ENCODE data around the gene EID3. TPM values are rescaled to one million over a fixed set of nuclear protein-coding genes. Genes with fewer than 3 reads are reported as not detected.

The EID3 gene
- total RNA-seq, 2 donors from 2014 or later = 2.9 to 3.3 TPM

DNA sequence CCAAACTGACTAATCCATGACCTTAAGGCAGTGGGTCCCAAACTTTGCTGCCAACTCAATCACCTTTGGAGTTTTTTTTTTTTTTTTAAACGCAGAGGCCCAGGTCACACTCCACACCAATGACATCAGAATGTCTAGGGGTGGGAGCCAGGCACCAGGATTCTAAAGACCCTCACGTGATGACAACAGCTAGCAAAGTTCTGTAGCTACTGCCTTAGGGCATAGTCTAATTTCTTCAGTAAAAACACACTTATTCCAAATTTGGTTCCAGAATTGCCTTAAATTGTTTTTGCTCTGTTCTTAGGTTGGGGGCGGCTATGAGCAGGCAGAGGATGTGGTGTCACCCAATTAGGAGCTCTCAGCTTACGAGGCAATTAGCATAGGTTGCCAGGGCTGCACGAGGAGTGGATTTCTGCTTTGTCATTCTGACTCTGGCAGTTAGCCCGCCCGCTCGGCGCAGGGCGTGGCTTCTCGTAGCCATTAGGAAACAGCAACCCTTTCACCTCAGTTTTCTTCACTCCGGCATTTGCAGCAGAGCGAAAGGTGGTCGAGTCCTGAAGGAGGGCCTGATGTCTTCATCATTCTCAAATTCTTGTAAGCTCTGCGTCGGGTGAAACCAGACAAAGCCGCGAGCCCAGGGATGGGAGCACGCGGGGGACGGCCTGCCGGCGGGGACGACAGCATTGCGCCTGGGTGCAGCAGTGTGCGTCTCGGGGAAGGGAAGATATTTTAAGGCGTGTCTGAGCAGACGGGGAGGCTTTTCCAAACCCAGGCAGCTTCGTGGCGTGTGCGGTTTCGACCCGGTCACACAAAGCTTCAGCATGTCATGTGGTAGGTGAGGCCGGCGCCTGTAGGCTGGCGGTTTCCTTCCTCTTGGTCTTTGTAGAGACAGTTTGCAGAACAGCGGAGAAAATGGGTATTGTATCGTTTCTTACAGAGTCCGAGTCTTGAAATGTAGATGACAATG is 16.7 kb upstream of the EID3 start:
- peak; percentile 98 for DNase-seq (ENCODE audit: low spot score)
- Histone ChIP-seq H3K9me3 (no peaks in the 10 kb centered on the region), H3K4me1 (peaks cover 0 to 32% of the 10 kb centered on the region in 2 donors), H3K27ac (peak overlapping the region; percentile 92 to 95), H3K4me3 (peak overlapping the region; percentile 69 to 71), H3K27me3 (no peaks in the 10 kb centered on the region), H3K36me3 (peaks cover 37% of the 10 kb centered on the region)
- TF ChIP-seq CTCF (IDR thresholded peaks at IDR 0.05) = no peak

GRCh38 chr12:104288635-104289274 is 14.8 kb upstream of the EID3 start:
- no peaks in the 10 kb centered on the region for H3K9me3 ChIP-seq
- peak overlapping the region; percentile 69 to 71 for H3K4me3 ChIP-seq
- peaks cover 0 to 50% of the 10 kb centered on the region in 2 donors for H3K4me1 ChIP-seq
- H3K27ac ChIP-seq = peak overlapping the region; percentile 92 to 95
- DNase-seq (ENCODE audit: low spot score) = peak; percentile 80
- H3K36me3 ChIP-seq = peaks cover 57% of the 10 kb centered on the region
- H3K27me3 ChIP-seq = no peaks in the 10 kb centered on the region
- TF ChIP-seq CTCF (IDR thresholded peaks at IDR 0.05) = peak in 1 of 2 donors; percentile 22

DNA sequence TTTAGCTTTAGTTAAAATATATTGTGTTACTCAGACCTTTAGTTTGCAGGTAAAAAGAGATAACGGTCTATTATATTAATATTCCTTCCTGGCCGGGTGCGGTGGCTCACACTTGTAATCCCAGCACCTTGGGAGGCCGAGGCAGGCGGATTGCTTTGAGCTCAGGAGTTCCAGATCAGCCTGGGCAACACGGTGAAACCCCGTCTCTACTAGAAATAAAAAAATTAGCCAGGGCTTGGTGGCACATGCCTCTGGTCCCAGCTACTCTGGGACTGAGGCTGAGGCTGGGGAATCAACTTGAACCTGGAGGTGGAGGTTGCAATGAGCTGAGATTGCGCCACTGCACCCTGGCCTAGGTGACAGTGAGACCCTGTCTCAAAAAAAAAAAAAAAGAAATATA is 13.2 kb upstream of the EID3 start:
- Histone ChIP-seq H3K27me3 (no peaks in the 10 kb centered on the region), H3K27ac (peak overlapping the region in 1 of 2 donors; percentile 92), H3K36me3 (peaks cover 70% of the 10 kb centered on the region), H3K4me1 (peaks cover 0 to 63% of the 10 kb centered on the region in 2 donors), H3K4me3 (peak overlapping the region in 1 of 2 donors; percentile 69), H3K9me3 (no peaks in the 10 kb centered on the region)
- TF ChIP-seq CTCF (IDR thresholded peaks at IDR 0.05) = no peak
- no peak for DNase-seq (ENCODE audit: low spot score)

- Histone ChIP-seq H3K36me3 (peaks cover 75% of the 10 kb centered on the region), H3K9me3 (no peaks in the 10 kb centered on the region), H3K4me3 (no peak overlapping the region), H3K27me3 (no peaks in the 10 kb centered on the region), H3K27ac (no peak overlapping the region), H3K4me1 (peaks cover 0 to 63% of the 10 kb centered on the region in 2 donors)
- no peak for TF ChIP-seq CTCF (IDR thresholded peaks at IDR 0.05)
- no peak for DNase-seq (ENCODE audit: low spot score)
Observed at GRCh38 chr12:104290855-104291254, 12.7 kb upstream of the EID3 start.

DNA sequence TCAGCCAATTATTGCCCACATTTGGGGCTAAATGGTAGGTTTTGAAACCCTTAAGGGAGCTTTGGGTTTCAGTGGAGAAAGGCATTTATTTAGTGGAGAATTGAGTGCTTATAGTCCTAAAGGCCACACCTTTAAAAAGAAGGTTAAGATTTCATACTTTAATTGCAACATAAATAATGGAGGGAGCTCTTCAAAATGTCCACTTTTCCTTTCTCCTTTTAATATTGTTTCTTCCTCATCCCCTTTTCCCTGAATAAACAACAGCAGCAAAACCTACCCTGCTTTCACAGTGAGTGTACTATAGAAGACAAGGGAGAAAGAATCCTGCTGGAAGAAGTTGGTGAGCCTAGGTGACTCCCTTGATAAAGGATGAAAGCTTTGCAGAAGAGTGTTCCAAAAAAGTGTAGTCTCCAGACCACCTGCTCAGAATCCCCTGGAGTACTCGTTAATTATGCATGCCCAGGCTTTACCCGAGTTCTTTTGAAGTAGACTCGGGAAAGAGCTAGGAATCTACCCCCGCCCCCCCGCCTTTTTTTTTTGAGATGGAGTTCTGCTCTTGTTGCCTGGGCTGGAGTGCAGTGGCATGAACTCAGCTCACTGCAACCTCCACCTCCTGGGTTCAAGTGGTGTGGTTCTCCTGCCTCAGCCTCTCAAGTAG is 11.5 kb upstream of the EID3 start:
- Histone ChIP-seq H3K4me3 (no peak overlapping the region), H3K9me3 (no peaks in the 10 kb centered on the region), H3K27ac (no peak overlapping the region), H3K4me1 (peaks cover 0 to 66% of the 10 kb centered on the region in 2 donors), H3K36me3 (peaks cover 85% of the 10 kb centered on the region), H3K27me3 (no peaks in the 10 kb centered on the region)
- DNase-seq (ENCODE audit: low spot score) = no peak
- TF ChIP-seq CTCF (IDR thresholded peaks at IDR 0.05) = no peak

Data from right atrium auricular region (tissue), 2 donors.